NCI-H2171 treated with DMSO at 0.1 percent for 48 hours (cell line): Measurements from ENCODE around the gene CCDC9.
"Not testable (repeated sequence)": the region's sequence is repeated elsewhere in the genome, so short reads cannot be mapped to it uniquely, and the experiment has no call there.

Source experiments
- DNase-seq: peaks from one replicate; lab custom pipeline; 2025; lab: John Stamatoyannopoulos, UW

Gene CCDC9

DNA sequence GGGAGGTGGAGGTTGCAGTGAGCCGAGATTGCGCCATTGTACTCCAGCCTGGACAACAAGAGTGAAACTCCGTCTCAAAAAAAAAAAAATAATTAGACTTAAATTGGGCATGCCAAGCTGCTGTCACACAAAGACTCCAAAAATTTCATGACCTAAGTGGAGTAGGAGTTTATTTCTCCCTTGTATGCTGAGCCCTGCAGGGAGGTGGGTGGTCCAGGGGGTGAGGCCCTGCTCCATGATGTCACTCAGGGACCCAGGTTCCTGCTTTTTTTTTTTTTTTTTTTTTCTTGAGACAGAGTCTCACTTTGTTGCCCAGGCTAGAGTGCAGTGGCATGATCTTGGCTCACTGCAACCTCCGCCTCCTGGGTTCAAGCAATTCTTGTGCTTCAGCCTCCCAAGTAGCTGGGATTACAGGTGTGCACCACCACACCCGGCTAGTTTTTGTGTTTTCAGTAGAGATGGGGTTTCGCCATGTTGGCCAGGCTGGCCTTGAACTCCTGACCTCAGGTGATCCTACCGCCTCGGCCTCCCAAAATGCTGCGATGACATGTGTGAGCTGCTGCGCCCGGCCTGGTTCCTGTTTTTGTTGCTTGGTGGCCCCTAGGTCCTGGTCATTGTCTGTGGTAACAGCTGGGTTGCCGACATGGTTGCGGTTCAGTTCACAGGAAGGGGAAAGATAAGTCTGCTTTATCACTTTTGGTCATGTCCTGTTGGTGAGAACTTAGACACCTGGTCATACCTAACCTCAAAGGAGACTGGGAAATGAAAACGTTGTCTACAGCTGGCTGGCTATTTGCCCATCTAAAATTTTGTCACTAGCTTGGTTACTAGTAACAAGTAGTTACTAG lies 5.8 kb downstream of the CCDC9 start:
- DNase-seq, result not testable (repeated sequence)

GRCh38 chr19:47264629-47265028 lies 8.3 kb downstream of the CCDC9 start:
- no peak for DNase-seq

DNA sequence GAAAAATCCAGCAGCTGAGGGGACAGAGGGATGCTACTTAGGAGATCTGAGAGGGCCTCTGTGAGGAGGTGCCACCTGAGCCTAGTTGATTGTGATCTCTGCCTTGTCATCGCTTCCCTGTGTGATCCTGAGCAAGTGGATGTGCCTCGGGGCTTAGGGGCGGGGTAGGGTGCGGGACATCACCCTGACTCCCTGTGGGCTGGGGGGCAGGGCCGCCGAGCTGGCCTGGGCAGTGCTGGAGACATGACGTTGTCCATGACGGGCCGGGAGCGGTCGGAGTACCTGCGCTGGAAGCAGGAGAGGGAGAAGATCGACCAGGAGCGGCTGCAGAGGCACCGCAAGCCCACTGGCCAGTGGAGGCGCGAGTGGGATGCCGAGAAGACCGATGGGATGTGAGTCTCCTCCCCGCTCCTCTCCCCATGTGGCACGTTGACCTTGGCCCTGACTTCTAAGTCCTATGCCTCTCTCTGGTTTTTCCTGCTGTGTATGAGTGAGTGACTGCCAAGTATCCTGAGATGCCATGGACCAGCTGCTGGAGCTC lies 10.1 kb downstream of the CCDC9 start:
- DNase-seq, result no peak

DNA sequence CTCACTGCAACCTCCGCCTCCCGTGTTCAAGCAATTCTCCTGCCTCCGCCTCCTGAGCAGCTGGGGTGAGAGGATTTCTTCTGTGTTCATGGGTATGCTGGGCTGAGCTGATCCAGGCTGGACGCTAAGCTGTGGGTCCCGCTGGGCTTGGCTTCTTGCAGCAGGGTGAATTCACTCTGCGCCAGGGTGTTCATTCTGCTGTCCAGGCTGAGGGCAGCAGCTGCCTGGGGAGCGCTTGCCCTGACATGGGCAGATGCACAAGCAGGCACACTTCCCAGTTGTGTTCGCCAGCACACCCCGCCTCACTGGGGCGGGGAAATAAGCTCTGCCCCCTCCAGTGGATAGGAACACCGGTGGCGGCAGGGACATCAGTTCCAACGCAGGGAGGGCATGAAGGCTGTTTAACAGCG lies 11.0 kb downstream of the CCDC9 start:
- DNase-seq, result no peak

GRCh38 chr19:47268028-47268427 lies 11.7 kb downstream of the CCDC9 start:
- no peak for DNase-seq

GRCh38 chr19:47269596-47269995 lies 13.3 kb downstream of the CCDC9 start:
- DNase-seq, result no peak

DNA sequence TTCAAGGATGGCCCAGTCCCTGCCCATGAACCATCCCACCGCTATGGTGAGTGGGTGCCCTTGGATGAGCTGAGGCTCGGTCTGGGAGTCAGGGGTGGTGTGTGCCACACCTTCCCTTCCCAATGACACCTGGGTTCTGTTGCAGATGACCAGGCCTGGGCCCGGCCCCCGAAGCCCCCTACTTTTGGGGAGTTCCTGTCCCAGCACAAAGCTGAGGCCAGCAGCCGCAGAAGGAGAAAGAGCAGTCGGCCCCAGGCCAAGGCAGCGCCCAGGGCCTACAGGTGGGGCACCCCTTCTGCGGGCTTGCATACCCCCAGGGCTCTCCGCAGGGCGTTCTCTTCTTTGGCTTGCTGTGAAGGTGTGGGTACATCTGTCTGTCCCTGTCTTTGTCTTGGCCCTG lies 14.1 kb downstream of the CCDC9 start:
- DNase-seq, result no peak

DNA sequence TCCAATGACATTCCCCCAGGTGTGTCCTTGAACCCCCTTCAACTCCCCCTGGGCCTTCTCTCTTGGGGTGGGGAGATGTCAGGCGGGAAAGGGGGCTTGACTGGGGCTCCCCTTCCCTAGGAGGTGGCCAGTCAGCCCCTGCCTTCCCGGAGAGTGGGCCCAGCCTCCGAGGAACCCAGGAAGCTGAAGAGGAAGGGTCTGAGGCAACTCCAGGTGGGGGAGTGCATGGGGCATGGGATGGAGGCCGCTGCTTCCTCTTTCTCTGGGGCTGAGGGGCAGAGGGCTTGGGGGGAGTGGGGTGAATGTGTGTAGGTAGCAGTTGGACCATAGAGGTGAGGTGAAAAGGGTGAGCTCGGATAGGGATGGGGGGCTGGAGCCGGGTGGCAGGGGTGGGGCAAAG lies 15.6 kb downstream of the CCDC9 start:
- DNase-seq, result no peak

- no peak for DNase-seq
These were observed 16.4 kb downstream of the CCDC9 start for GRCh38 chr19:47272448-47273312.

GRCh38 chr19:47273313-47274070 lies 17.2 kb downstream of the CCDC9 start:
- peak; percentile 89 for DNase-seq

DNA sequence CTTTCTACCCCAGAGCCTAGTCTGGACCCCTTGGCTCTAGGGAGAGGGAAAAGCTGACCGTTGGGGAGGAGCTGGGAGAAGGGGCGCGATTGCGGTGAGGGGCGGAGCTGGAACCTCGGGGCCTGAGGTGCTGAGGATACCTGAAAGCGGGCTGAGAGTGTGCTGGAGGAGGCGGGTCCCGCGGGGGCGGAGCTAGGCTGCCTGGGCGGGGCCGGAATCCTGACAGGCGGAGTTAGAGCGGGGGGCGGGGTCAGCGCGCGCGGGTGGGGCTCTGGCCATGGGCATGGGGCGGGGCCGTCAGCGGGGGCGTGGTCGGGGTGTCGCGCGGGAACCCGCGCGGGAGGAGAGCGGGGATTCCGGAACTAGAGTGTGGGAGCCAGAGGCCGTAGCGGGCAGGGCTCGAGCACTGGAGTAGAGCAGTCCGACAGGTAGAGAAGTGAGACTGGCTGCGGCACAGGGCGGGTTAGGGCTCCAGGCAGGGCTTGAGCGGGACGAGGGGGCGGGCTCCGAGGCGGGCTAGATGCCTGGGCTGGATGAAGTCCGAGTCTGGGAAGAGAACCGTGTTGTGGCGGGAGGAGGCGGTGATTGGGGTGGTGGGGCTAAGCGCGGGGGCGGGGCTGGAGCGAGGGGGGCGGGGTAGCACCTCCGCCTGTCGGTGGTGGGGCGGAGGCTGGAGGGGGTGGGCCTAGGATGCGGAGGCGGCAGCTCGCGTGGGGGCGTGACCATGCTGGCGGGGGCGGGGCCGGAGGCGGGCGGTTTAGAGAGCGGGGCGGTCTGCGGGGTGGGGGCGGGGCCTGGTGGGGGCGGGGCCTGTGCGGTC lies 18.0 kb downstream of the CCDC9 start, which contains the start of gene INAFM1:
Gene INAFM1 (plus strand): TSS at position 815 of the 820 bp plus-strand sequence. CDS start 35 bp downstream, outside the sequence.
- peak; percentile 91 for DNase-seq

DNA sequence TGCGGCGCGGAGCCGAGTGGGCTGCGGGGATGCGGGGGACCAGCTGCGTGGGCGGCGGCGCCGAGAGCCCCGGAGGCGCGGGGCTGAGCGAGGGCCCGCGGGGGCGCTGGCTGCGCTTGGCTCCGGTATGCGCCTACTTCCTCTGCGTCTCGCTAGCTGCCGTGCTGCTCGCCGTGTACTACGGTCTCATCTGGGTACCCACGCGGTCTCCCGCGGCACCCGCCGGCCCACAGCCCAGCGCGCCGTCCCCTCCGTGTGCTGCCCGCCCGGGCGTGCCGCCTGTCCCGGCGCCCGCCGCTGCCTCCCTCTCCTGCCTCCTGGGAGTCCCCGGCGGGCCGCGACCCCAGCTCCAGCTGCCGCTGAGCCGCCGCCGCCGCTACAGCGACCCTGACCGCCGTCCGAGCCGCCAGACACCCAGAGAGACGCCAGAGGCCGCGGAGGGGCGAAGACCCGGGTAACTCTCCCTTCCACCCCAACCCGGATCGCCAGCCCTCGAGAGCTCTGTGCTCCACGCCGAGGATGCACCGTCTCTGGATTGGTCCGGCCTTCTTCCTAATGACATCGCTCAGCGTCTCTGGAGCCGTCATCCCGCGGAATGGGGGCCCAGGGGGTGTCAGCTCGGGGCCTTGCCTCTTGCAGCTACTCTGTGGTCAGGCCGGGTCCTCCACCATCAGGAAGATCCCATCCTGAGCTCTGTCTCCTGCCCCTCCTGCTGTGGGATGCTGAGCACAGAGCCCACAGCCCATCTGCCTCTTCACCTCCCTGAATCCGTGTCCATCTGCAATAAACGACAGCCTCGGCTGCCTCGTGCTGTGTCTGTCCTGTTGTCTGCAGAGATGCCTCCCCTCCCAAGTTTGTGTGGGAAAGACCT lies 18.8 kb downstream of the CCDC9 start:
- DNase-seq, result peak; percentile 23

- peak; percentile 29 for DNase-seq
These were observed 19.6 kb downstream of the CCDC9 start for GRCh38 chr19:47275791-47276461.

GRCh38 chr19:47276513-47276912 lies 20.2 kb downstream of the CCDC9 start:
- not testable (repeated sequence) for DNase-seq

DNA sequence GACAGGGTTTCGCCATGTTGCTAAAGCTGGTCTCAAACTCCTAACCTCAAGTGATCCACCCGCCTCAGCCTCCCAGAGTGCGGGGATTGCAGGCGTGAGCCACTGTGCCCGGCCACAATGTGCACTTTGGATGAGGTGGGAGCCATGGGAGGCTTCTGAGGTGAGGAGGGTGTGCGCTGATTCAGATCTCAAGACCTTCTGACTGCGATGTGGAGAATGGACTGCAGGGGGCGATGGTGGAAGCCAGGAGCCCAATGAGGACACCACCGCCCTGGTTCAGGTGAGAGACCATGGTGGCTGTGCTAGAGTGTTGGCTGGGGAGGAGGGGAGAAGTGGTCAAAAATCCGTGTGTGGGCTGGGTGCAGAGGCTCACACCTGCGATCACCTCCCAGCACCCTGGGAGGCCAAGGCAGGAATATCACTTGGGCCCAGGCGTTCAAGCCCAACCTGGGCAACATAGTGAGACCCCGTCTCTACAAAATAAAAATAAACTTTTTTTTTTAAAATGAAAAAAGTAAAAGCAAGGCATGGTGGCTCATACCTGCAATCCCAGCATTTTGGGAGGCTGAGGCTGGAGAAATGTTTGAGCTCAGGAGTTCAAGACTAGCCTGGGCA lies 24.0 kb downstream of the CCDC9 start:
- no peak for DNase-seq

GRCh38 chr19:47283405-47284059 lies 27.2 kb downstream of the CCDC9 start:
- DNase-seq, result no peak

GRCh38 chr19:47284324-47284899 lies 28.1 kb downstream of the CCDC9 start:
- DNase-seq, result peak; percentile 62

- peak; percentile 78 for DNase-seq
These were observed 39.7 kb downstream of the CCDC9 start for GRCh38 chr19:47296036-47296435.
